Hematopoietic multipotent progenitor cell treated with erythropoietin and hydrocortisone succinate and interleukin-3 and kit ligand, for 15 days (in vitro differentiated cells): Measurements from ENCODE around the gene SEMA7A.

Experiments used
- DNase-seq: peaks from one replicate; pipeline ENCODE4 v3.0.0-alpha.2; 2015; ENCODE audit warnings: low spot score

The SEMA7A gene

GRCh38 chr15:74415966-74416916, 17.5 kb downstream of the SEMA7A start:
- DNase-seq = no peak

GRCh38 chr15:74414603-74415338, 19.0 kb downstream of the SEMA7A start:
- no peak for DNase-seq

DNA sequence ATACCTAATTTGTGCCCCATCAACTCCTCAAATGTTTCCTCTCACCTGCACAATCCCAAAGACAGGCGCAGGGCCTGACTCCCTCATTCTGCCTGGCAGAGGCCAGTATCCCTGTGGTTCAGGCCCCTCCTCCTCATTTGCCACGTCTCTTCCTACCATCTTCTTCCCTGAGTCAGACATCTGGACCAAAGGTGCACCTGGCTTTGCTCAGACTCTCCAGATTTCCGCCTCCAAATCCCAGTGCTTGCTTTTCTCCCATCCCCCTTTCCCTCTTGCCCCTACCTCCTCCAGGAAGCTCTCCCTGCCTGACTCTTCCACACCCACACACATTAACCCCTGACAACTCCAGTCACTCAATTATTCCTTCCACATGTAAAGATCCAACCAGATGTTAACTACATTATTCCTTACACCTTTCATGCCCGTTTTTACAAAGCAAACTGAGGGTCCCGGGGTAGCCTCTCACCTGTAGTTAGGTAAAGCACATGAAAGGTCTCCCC, 19.6 kb downstream of the SEMA7A start:
- DNase-seq = no peak

GRCh38 chr15:74413350-74414080, 20.2 kb downstream of the SEMA7A start:
- DNase-seq = no peak

- DNase-seq = no peak
Observed at GRCh38 chr15:74412159-74412558, 21.6 kb downstream of the SEMA7A start.

DNA sequence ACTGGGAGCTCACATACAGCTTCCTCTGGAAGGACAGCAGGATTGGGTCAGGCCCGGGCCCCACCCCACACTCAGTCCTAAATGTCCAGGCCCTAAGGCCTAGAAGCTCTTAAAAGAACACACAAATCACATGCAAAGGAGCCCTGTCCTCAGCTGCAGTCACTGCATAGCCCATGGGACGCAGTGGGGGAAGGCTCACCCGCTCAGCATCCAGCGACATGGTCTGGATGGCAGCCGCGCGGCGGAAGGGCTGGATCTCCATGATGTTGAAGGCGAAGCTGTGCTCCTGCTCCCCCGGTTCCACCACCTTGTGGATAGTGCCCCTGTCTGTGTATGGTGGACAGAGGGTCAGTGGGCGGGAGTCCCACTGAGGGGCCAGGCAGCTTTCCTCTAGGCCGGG, 22.1 kb downstream of the SEMA7A start:
- DNase-seq = no peak

DNA sequence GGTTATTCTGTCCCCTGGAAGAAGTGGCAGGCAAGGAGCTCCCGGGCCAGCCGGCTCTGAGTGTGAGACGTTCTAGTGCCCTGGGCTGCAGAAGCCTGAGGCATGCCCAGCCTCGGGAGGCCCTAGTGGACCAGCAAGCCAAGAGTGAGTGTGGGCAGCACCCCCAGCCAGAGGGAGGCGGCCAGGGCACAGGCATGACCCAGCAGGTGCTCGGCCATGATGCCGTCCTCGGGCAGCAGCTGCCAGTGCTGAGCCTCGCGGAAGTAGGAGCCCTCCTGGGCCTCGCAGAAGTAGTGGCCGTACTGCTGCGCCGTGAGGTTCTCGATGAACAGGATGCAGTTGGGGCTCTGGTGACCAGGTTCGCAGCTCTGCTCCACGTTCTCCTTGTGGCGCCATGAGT, 23.3 kb downstream of the SEMA7A start:
- DNase-seq = no peak

DNA sequence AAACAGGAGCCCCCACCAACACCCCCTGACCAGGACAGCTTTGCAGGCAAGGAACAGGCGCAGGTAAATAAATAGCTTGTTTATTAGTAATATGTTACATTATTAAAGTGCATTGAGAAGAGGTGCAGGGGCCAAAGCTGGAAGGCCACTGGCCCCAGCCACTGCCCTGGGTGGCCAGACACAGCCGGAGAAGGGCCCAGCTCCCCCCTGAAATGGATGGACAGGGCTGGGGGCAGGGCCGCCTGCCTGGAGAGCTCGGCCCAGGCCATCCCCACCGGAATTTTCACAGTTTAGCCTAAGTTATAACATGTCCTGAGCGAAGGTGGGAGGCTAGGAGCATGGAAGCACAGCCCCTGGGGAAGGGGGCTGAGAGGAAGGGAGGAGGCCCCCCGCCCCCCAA, 24.5 kb downstream of the SEMA7A start:
- no peak for DNase-seq

DNA sequence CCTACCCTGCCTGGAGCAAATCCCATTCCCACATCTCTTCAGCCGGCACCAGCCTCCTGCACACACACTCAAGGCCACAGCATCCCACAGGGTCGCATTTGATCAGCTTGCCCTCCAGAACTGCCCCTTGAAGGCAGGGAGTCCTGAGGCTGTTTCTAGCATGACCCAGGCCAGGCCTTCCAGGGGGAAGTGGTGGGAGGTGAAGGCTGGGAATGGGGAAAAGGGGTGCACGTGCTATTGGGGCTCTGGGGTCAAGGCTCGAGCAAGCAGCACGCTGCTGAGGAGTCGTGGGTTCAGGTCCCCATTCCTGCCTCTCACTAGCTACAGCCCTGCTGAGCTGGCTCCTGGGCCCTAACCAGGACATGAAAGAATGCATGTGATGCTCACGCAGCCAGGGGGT, 24.9 kb downstream of the SEMA7A start:
- DNase-seq = no peak

DNA sequence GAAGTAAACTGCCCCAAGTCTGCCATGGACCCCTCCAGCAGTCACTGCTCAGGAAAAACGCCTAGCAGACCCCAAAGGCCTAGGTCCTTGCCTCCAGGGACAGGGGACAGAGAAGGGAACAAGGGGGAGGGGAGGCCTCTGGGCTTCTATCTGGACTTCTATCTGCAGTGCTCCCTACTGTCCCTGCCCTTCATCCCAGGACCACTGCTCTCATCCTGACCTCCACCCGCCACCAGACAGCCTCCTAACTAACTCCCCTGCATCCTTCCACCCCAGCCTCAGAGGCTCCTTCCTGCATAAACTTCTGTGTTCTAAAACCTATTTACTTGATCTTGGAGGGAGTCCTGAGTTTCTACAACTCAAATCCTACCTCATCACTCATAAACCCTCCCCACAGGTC, 25.4 kb downstream of the SEMA7A start:
- no peak for DNase-seq

DNA sequence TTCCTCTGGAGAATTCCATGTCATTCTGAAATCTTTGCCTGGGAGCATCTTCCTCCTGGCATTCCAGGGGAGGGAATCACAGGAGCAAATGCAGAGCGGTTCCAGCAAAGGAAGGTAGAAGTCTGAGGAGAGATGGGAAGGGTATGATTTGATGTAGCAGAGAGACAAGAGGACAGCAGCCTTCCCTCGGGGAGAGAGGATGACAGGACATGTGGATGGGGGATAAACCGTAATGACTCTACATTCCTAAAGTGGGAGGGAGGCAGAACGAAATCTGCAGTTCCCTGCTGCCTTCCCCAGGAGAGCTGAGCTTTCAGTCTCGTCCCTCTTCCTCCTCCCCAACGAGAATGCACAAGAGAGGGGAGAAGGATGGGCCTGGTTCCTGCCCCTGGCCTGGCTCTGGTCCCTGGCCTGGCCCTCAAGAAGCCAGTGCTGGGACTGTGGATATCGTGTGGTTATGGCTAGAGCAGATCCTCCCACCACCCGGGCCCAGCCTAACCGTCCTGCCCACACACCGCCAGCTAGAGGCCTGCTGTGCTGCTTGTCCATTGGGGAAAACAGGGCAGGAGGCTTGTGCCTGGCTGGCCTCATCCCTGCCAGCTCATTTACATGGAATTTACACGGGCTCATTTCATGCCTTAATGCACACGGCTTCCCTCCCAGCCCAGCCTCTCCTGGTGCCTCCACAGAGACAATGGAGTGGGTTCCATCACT, 26.6 kb downstream of the SEMA7A start:
- no peak for DNase-seq

- DNase-seq = no peak
Observed at GRCh38 chr15:74406517-74406916, 27.2 kb downstream of the SEMA7A start.

DNA sequence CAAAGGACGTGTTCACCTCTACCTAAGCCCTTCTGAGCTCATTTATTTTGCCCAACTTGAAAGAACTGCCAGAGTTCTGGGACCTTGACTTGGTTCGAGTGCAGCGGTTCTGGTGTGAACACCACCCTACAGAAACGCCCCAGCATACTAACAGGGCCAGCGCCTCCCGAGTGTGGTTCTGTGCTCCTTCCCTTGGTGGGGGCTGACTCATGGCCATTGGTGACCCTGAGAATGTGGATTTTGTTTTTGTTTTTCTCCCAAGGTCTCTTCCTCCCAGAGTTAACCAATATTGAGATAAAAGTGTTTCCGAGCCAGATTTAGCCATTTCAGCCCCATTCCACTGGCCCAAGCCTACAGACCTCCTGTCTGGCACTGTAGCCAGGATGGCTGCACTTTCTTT, 27.9 kb downstream of the SEMA7A start:
- no peak for DNase-seq

DNA sequence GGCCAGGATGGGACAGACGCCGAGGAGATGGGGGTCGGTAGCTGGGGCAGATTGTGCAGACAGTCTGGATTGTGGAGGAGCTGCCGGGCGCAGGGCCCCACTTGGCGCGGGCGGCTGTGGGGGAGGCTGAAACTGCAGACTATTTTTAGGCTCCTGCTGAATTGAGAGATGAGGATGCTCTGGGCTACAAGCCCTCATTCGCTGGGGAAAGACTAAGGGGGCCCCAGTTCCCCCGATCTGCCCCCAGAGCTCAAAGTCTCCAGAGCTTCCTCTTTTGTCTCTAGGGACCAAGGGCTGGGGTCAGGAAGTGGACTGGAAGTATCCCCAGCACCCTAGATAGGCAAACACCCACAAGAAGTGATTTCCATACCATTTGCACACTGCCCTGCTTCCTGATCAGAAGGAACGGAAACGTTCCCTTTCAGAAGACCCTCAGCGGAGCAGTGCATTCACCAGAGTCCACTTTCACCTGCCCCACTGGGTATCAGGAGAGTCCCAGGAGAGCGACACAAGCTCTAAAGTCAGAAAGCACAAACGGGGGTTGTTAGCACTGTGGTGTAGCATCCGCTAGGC, 29.7 kb downstream of the SEMA7A start:
- DNase-seq = no peak

DNA sequence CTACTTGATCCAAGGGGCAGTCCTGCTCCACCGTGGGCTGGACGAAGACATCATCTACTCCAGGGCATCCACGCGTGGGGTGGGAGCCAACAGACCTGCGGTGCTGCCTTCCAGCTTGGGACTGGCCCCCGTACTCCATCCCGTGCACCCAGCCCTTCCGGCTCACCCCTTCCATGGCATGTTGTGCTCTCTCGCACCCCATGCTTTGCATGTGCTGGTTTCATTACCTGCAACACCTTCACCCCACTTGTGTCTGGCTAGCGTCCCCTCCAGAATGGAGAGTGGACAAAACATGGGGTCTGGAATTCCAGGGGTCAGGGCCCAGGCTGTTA, 30.2 kb downstream of the SEMA7A start:
- no peak for DNase-seq

GRCh38 chr15:74402873-74403587, 30.7 kb downstream of the SEMA7A start:
- no peak for DNase-seq

DNA sequence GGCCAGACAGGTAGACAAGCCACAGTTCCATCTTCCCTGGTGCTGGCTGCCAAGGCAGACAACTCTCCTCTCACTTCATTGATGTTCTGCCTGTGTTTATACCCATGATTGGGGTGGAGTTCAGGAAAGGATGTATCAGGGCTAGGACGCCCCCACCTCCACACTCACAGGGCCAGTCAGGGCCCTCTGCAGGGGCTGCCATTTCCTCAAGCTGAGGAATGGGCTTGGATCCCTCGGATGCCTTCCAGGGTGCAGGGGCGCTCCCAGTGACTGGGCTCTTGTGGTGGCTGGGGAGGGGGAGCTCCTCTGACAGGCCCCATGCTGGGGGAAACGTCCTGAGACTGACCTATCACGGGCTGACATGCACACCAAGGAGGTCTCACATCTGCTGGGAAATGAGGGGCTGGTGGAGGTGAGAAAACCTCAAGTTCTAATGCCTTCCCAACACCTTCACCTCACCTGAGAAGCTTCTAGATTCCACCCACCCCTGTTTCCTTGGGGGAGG, 31.4 kb downstream of the SEMA7A start:
- no peak for DNase-seq

DNA sequence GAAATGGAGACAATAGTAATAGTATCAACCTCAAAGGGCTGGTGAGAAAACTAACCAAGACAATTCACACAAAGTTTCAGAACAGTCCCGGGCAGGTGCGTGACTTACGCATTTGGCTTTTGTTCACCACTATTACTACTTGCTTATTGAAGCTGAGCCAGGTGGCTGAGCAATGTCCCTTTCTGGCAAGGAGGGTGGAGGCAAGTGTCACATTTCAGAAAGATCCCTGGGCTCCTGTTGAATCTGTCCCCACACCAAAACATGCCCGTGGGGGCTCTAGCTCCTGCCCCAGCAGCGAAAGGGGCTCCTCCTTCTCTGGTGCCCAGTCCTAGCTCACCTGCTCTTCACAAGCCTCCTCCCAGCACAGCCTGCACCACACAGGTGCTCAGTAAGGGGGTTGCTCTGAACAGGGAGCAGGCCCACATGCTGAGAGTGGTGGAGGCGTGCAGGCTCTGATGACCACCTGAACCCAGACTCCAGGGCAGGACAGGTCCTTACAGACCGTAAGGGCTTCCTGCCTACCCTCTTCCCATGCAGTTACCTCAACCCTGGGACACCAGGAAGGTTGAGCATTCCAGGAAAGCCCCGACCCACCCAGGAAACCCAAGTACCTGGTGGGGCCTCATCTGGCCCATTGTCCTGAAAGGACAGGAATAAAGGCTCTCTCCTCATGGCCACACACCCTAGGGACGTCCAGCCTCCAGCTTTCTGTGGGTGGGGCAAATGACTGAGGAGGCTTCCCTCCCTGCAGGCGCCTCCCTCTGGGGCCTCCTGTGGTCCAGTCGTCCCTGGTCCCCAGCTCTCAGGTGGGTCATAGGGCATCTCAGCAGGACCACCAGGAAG, 32.6 kb downstream of the SEMA7A start:
- DNase-seq = no peak

- no peak for DNase-seq
Observed at GRCh38 chr15:74400313-74400860, 33.4 kb downstream of the SEMA7A start.
